ENCODE data around the gene CLEC16A. TPM values are rescaled to one million over a fixed set of nuclear protein-coding genes. Genes with fewer than 3 reads are reported as not detected.
A peak's percentile ranks its signal among the peaks of the same experiment; 100 is the strongest.

CLEC16A gene
- total RNA-seq, 4 donors from 2014 or later: 7.6 to 65.6 (median 28.0) TPM

DNA sequence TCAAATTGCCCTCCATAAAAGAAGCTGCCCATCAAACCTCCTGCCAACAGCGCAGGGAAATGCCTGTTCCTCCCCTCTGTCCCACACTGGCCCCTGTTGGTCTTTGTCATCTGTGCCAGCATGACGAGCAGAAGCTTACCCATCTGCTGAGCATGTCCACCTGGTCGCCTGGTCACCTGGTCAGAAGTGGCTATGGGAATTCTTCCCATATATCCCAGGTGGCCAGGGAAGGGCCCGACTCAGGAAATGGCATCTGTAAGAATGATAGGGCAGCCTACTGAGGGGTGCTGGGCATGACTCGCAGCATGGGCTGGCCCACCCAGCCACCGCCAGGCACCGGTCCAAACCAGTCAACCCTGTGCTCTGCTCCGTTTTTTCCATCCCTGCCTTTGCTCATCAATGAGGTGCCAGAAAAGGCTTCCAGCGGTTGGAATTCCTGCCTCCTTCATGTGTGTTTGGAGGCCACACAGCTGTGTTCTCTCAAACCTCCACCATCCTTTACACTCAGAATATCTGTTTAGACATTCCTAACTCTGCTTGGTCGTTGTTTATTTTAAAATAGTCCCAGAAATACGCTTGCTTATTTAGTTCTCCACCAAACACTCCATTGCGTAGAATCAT is 145.2 kb downstream of the CLEC16A start:
- peaks cover 17 to 18% of the 10 kb centered on the region in 2 donors for H3K4me1 ChIP-seq
- H3K27me3 ChIP-seq: no peaks in the 10 kb centered on the region
- H3K9me3 ChIP-seq: no peaks in the 10 kb centered on the region
- no peaks in the 10 kb centered on the region for H3K36me3 ChIP-seq
- intact Hi-C loops (cut with DNase I; ENCODE audit: low total_unique reads): no loop called here
- peak in 1 of 2 donors; percentile 44 for DNase-seq
- TF ChIP-seq POLR2A (IDR thresholded peaks at IDR 0.05): no peak
- TF ChIP-seq, protein P1, sequence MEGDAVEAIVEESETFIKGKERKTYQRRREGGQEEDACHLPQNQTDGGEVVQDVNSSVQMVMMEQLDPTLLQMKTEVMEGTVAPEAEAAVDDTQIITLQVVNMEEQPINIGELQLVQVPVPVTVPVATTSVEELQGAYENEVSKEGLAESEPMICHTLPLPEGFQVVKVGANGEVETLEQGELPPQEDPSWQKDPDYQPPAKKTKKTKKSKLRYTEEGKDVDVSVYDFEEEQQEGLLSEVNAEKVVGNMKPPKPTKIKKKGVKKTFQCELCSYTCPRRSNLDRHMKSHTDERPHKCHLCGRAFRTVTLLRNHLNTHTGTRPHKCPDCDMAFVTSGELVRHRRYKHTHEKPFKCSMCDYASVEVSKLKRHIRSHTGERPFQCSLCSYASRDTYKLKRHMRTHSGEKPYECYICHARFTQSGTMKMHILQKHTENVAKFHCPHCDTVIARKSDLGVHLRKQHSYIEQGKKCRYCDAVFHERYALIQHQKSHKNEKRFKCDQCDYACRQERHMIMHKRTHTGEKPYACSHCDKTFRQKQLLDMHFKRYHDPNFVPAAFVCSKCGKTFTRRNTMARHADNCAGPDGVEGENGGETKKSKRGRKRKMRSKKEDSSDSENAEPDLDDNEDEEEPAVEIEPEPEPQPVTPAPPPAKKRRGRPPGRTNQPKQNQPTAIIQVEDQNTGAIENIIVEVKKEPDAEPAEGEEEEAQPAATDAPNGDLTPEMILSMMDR (IDR thresholded peaks at IDR 0.05): no peak
- H3K4me3 ChIP-seq: no peak overlapping the region
- H3K27ac ChIP-seq: no peak overlapping the region

DNA sequence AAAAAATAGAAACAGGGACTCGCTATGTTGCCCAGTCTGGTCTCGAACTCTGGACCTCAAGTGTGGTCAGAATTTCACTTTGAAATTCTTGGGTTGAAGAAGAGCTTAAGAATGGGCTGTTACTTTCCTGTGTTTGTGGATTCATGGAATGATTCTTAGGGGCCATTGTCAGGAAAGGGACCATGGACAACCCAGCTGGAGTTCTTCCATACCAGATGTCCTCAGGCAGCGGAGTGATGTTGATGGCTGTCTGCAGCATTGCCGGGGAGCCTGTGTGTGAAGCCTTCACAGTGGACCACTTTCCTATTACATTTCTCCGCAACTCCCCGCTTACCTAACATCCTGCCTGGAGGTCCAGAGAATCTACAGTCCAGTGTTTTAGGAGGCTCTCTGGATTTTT is 145.9 kb downstream of the CLEC16A start:
- intact Hi-C loops (cut with DNase I; ENCODE audit: low total_unique reads): no loop called here
- Histone ChIP-seq H3K27ac (no peak overlapping the region), H3K27me3 (no peaks in the 10 kb centered on the region), H3K4me1 (peaks cover 12 to 13% of the 10 kb centered on the region in 2 donors), H3K4me3 (no peak overlapping the region), H3K9me3 (no peaks in the 10 kb centered on the region), H3K36me3 (no peaks in the 10 kb centered on the region)
- TF ChIP-seq, protein P1 (IDR thresholded peaks at IDR 0.05): no peak
- no peak for TF ChIP-seq POLR2A (IDR thresholded peaks at IDR 0.05)
- no peak for DNase-seq

DNA sequence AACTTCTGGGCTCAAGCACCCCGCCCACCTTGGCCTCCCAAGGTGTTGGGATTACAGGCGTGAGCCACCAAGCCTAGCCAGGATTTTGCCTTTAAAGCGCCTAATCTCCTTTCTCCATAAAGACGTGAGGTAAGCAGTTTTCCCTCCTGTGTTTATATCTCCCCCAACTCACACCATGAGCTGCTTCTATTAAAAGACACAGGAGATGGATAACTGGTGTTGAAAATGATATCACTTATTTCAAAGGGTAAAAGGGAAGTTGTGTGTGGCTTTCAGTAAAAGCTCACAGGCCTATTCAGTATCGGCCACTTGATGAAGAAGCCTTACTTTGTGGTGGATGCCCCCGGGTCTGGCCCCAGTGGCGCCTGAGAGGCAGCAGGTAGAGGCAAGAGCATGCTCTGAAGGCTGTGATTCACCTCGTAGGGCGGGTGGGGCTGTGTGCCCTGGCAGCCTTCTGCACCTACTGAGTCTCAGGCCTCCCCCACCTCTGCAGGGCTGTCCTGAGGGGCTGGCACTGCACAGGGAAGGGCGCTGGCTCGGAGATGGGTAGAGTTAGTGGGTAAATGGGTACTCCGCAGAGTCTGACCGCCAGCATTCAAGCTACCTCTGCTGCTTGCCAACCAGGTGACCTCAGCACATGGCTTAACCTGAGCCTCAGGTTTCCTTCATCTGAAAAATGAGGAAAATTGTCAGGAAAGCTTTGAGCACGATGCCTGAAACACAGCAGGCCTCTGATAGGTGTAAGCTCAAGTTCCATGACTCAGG is 146.8 kb downstream of the CLEC16A start:
- H3K27ac ChIP-seq: no peak overlapping the region
- H3K36me3 ChIP-seq: no peaks in the 10 kb centered on the region
- peaks cover 2 to 6% of the 10 kb centered on the region in 2 donors for H3K4me1 ChIP-seq
- DNase-seq: no peak
- H3K9me3 ChIP-seq: no peaks in the 10 kb centered on the region
- H3K4me3 ChIP-seq: no peak overlapping the region
- TF ChIP-seq, protein P1 (IDR thresholded peaks at IDR 0.05): no peak
- TF ChIP-seq POLR2A (IDR thresholded peaks at IDR 0.05): no peak
- intact Hi-C loops (cut with DNase I; ENCODE audit: low total_unique reads): no loop called here
- no peaks in the 10 kb centered on the region for H3K27me3 ChIP-seq

DNA sequence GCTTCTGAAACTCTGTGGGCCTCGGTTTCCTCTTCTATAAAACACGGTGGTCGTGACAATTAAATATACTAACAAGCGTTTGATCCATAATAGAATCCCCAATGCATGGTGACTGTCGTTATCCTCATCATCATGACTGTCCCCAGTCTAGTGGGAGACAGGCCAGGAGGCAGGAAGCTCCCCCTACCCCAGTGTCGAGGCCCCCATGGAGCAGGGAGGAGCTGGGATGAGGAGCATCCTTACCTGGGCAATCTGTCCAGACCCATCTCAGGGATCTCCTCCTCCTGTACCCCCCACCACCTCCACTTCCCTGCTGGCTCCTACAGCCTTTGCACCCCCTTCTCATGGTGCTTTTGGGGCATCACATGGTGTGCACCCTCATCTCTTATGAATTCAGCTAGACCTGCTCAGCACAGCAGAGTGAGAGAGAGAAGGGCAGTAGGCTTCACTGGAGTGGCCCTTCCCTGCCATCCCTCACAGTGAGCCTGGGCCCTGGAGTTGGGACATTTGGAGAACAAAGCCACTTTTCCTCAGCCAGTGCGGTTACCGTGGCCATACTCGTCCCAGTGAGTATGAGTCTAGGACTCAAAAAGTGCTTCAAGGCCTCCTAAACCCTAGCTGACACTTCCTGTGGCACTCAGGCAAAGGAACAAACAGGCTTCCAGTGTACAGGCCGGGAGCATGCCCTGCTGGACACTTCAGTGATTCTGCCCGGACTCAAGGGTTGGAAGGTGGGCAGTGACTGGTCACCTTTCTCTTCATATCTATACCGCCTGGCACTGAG is 148.6 kb downstream of the CLEC16A start:
- no peak for TF ChIP-seq POLR2A (IDR thresholded peaks at IDR 0.05)
- TF ChIP-seq, protein P1 (IDR thresholded peaks at IDR 0.05): no peak
- no peak overlapping the region for H3K27ac ChIP-seq
- H3K27me3 ChIP-seq: no peaks in the 10 kb centered on the region
- H3K36me3 ChIP-seq: no peaks in the 10 kb centered on the region
- intact Hi-C loops (cut with DNase I; ENCODE audit: low total_unique reads): no loop called here
- no peaks in the 10 kb centered on the region for H3K9me3 ChIP-seq
- no peak overlapping the region for H3K4me3 ChIP-seq
- H3K4me1 ChIP-seq: peaks cover 0 to 4% of the 10 kb centered on the region in 2 donors
- DNase-seq: no peak
